Measurements from ENCODE around the gene ACTG1. TPM values are rescaled to one million over a fixed set of nuclear protein-coding genes. Genes with fewer than 3 reads are reported as not detected.

Gene ACTG1
- total RNA-seq, 2 experiments from 2014 or later, result 1,296 to 1,318 TPM

DNA sequence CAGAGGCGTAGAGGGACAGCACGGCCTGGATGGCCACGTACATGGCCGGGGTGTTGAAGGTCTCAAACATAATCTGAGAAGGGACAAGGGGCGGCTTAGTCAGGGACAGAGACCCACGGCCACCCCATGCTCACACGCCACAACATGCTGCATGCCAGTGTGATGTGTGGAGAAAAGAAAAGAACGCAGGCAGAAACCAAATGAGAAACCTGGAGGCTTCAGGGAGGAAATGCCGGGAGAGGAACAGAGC lies 1.1 kb downstream of the ACTG1 start:
- no peaks in the 10 kb centered on the region for H3K27me3 Mint-ChIP-seq
- Histone ChIP-seq H3K4me1 (ENCODE audit: insufficient read depth, low read length) (peaks cover 62% of the 10 kb centered on the region), H3K9me3 (ENCODE audit: control insufficient read depth in 1 of 2, insufficient read depth in 1 of 2, low read length in 2 of 2) (peaks cover 0 to 4% of the 10 kb centered on the region in 2 experiments), H3K4me3 (ENCODE audit: low read length) (peak overlapping the region; percentile 98), H3K36me3 (ENCODE audit: insufficient read depth, low read length) (peaks cover 35% of the 10 kb centered on the region), H3K27ac (ENCODE audit: low read depth in 1 of 2, low read length in 2 of 2) (peak overlapping the region; percentile 58 to 72), H3K27me3 (ENCODE audit: control insufficient read depth in 1 of 2, insufficient read depth in 2 of 2, low read length in 2 of 2) (no peaks in the 10 kb centered on the region)
- peaks cover 49% of the 10 kb centered on the region for H3K36me3 Mint-ChIP-seq (ENCODE audit: low read depth)
- intact Hi-C loops (cut with DNase I, micrococcal nuclease), result loop anchor here in 1 of 2 experiments (2.0 to 10.0 kb wide), 5 partner anchors 117 to 1247 kb away; partner anchors contain the start of genes BAHCC1, P4HB, RNF213 and SLC38A10
- ChIA-PET POLR2A (interaction anchor here (0.8 to 9.3 kb wide), 7 partner anchors 7 to 170 kb away, joined by 3 to 93 read pairs (median 8); partner anchors contain the start of gene FAAP100), CTCF (interaction anchor here (1.4 kb wide), 1 partner anchor 7 kb away, joined by 7 read pairs; no protein-coding TSS in a partner anchor)
- H3K27ac Mint-ChIP-seq, result peak overlapping the region; percentile 90
- TF ChIP-seq CTCF (IDR thresholded peaks at IDR 0.05), result no peak
- H3K4me3 Mint-ChIP-seq, result peak overlapping the region; percentile 99
- no peak for ATAC-seq (ENCODE audit: poor library complexity)
- H3K4me1 Mint-ChIP-seq (ENCODE audit: low read depth), result peaks cover 58% of the 10 kb centered on the region
- peak in 1 of 14 experiments; percentile 14 for DNase-seq
- H3K9me3 Mint-ChIP-seq, result no peaks in the 10 kb centered on the region

DNA sequence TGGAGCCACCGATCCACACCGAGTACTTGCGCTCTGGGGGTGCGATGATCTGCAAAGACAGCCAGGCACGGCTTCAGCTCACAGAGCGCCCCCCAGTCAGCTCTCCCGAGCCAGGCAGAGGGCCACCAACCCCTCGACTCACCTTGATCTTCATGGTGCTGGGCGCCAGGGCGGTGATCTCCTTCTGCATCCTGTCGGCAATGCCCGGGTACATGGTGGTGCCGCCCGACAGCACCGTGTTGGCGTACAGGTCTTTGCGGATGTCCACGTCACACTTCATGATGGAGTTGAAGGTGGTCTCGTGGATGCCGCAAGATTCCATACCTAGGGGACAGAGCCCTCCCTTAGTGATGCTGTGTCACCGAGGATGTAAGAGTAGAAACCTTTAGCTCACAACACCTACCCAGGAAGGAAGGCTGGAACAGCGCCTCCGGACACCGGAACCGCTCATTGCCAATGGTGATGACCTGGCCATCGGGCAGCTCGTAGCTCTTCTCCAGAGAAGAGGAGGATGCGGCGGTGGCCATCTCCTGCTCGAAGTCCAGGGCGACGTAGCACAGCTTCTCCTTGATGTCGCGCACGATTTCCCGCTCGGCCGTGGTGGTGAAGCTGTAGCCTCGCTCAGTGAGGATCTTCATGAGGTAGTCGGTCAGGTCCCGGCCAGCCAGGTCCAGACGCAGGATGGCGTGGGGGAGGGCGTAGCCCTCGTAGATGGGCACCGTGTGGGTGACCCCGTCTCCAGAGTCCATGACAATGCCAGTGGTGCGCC lies 1.6 kb downstream of the ACTG1 start:
- ChIA-PET POLR2A (interaction anchor here (0.8 to 9.3 kb wide), 9 partner anchors 8 to 288 kb away, joined by 3 to 93 read pairs (median 7); partner anchors contain the start of genes FAAP100, NDUFAF8 and TEPSIN), CTCF (interaction anchor here (1.4 kb wide), 1 partner anchor 8 kb away, joined by 7 read pairs; no protein-coding TSS in a partner anchor)

More for the DNA sequence above, 1.6 kb downstream of the ACTG1 start:
- H3K4me3 Mint-ChIP-seq, result peak overlapping the region; percentile 99
- H3K4me1 Mint-ChIP-seq (ENCODE audit: low read depth), result peaks cover 53% of the 10 kb centered on the region
- Histone ChIP-seq H3K9me3 (ENCODE audit: control insufficient read depth in 1 of 2, insufficient read depth in 1 of 2, low read length in 2 of 2) (peaks cover 0 to 4% of the 10 kb centered on the region in 2 experiments), H3K27ac (ENCODE audit: low read depth in 1 of 2, low read length in 2 of 2) (peak overlapping the region; percentile 58 to 72), H3K4me3 (ENCODE audit: low read length) (peak overlapping the region; percentile 98), H3K4me1 (ENCODE audit: insufficient read depth, low read length) (peaks cover 57% of the 10 kb centered on the region), H3K36me3 (ENCODE audit: insufficient read depth, low read length) (peaks cover 35% of the 10 kb centered on the region), H3K27me3 (ENCODE audit: control insufficient read depth in 1 of 2, insufficient read depth in 2 of 2, low read length in 2 of 2) (no peaks in the 10 kb centered on the region)
- H3K9me3 Mint-ChIP-seq, result no peaks in the 10 kb centered on the region
- peak overlapping the region; percentile 90 for H3K27ac Mint-ChIP-seq
- no peak for TF ChIP-seq CTCF (IDR thresholded peaks at IDR 0.05)
- DNase-seq, result peak in 12 of 14 experiments; percentile 30 to 76 (median 51)
- H3K36me3 Mint-ChIP-seq (ENCODE audit: low read depth), result peaks cover 49% of the 10 kb centered on the region
- intact Hi-C loops (cut with DNase I, micrococcal nuclease), result loop anchor here in 1 of 2 experiments (2.0 to 10.0 kb wide), 5 partner anchors 116 to 1246 kb away; partner anchors contain the start of genes BAHCC1, P4HB, RNF213 and SLC38A10
- no peaks in the 10 kb centered on the region for H3K27me3 Mint-ChIP-seq
- no peak for ATAC-seq (ENCODE audit: poor library complexity)

Data from CD4-positive, alpha-beta T cell (primary cell).